ENCODE results near the gene RAB15.

- no peak for TF ChIP-seq CTCF (IDR thresholded peaks at IDR 0.05; ENCODE audit: control extremely low read depth in 1 of 3, insufficient read depth in 1 of 3, low read depth in 1 of 3, low read length in 3 of 3)
- no peak for TF ChIP-seq CREB1 (IDR thresholded peaks at IDR 0.05)
- no peak for TF ChIP-seq POLR2A (IDR thresholded peaks at IDR 0.05; ENCODE audit: control extremely low read depth in 1 of 2, low read depth in 2 of 2, low read length in 2 of 2)
Measured at GRCh38 chr14:64968167-64968566, 4.0 kb downstream of the RAB15 start.

Data from H1 (cell line).